ENCODE data around the gene MAPK11.

DNA sequence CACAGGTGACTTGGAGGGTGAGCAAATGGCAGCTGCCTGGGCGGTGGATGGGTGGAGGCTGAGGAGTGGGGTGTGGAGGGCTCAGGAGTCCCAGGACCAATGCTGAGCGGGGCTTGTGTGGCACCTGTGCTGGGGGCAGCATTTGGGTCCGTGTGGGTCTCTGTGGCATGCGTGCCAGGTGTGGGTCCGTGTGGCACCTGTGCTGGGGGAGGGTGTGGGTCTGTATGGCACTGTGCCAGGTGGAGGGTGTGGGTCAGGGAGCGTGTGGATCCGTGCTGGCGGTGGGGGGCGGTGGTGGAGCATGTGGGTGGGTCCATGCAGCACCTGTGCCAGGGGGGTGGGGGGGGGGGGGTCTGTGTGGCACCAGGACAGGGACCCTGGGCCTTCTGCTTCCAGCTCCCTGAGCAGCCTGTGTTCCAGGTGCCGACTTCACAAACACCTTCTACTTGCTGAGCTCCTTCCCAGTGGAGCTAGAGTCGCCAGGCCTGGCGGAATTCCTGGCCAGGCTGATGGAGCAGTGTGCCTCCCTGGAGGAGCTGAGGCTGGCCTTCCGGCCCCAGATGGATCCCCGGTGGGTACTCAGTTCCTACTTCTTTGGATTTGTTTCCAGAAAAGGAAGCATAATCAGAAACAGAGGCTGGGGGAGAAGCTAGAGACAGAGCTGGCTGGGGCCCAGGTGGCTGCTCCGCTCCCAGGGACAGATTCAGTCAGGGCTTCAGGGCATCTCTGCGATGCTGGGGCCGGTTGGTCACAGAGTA is 54.7 kb downstream of the MAPK11 start:
- TF ChIP-seq, protein P1, sequence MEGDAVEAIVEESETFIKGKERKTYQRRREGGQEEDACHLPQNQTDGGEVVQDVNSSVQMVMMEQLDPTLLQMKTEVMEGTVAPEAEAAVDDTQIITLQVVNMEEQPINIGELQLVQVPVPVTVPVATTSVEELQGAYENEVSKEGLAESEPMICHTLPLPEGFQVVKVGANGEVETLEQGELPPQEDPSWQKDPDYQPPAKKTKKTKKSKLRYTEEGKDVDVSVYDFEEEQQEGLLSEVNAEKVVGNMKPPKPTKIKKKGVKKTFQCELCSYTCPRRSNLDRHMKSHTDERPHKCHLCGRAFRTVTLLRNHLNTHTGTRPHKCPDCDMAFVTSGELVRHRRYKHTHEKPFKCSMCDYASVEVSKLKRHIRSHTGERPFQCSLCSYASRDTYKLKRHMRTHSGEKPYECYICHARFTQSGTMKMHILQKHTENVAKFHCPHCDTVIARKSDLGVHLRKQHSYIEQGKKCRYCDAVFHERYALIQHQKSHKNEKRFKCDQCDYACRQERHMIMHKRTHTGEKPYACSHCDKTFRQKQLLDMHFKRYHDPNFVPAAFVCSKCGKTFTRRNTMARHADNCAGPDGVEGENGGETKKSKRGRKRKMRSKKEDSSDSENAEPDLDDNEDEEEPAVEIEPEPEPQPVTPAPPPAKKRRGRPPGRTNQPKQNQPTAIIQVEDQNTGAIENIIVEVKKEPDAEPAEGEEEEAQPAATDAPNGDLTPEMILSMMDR (conservative IDR thresholded peaks at IDR 0.05; ENCODE audit: low read length), result no peak
- no peak for TF ChIP-seq EZH2phosphoT487 (IDR thresholded peaks at IDR 0.05; ENCODE audit: borderline replicate concordance)
